Effector memory CD4-positive, alpha-beta T cell (primary cell): ENCODE results near the gene SMIM38.

Experiments
- DNase-seq, 3 donors: peaks; one replicate each; pipeline ENCODE4 v3.0.0-alpha.2; 2020
- H3K27ac ChIP-seq: 2 replicates; pipeline ENCODE4 v1.7.0; 2013; ENCODE audit warnings: mild to moderate bottlenecking, low read length, moderate library complexity; ENCODE audit not compliant: insufficient read depth, poor library complexity, severe bottlenecking
- H3K27me3 ChIP-seq: replicated peaks from 2 replicates; pipeline ENCODE4 v1.7.0; 2013; ENCODE audit warnings: mild to moderate bottlenecking, low read length; ENCODE audit not compliant: insufficient read depth, control insufficient read depth, poor library complexity, severe bottlenecking
- H3K36me3 ChIP-seq: 2 replicates; pipeline ENCODE4 v1.7.0; 2013; ENCODE audit warnings: mild to moderate bottlenecking, low read length, moderate library complexity; ENCODE audit not compliant: control insufficient read depth, insufficient read depth
- H3K4me1 ChIP-seq: 2 replicates; pipeline ENCODE4 v1.7.0; 2013; ENCODE audit warnings: low read length, mild to moderate bottlenecking; ENCODE audit not compliant: control insufficient read depth, insufficient read depth, poor library complexity, severe bottlenecking
- H3K4me3 ChIP-seq: 2 replicates; pipeline ENCODE4 v1.7.0; 2013; ENCODE audit warnings: low read length, low read depth, mild to moderate bottlenecking; ENCODE audit not compliant: insufficient read depth, poor library complexity, severe bottlenecking
- H3K9me3 ChIP-seq: 2 replicates; pipeline ENCODE4 v1.7.0; 2013; ENCODE audit warnings: mild to moderate bottlenecking, low read length, moderate library complexity; ENCODE audit not compliant: control insufficient read depth

Gene SMIM38

DNA sequence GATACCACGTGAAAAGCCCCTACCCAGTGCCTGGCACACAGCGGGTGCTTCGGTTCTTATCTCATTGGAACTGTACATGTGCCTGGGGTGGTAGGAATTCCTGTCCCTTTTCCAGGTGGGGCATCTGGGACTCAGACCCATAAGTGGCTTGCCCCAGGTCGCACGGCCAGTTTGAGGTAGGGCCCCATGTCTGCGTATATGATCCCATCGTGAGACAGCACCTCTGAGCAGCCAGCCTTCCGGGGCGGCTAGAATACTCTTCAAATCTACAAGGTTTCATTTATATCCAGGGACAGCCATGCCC, 33.5 kb upstream of the SMIM38 start:
- no peak overlapping the region for H3K4me3 ChIP-seq
- H3K4me1 ChIP-seq, result peaks cover 33% of the 10 kb centered on the region
- H3K27ac ChIP-seq, result no peak overlapping the region
- no peaks in the 10 kb centered on the region for H3K36me3 ChIP-seq
- no peaks in the 10 kb centered on the region for H3K27me3 ChIP-seq
- no peaks in the 10 kb centered on the region for H3K9me3 ChIP-seq
- no peak for DNase-seq

- H3K36me3 ChIP-seq, result no peaks in the 10 kb centered on the region
- H3K4me1 ChIP-seq, result peaks cover 33% of the 10 kb centered on the region
- DNase-seq, result peak in 2 of 3 donors; percentile 8 to 25
- H3K27ac ChIP-seq, result peak overlapping the region; percentile 34
- peak overlapping the region; percentile 44 for H3K4me3 ChIP-seq
- H3K27me3 ChIP-seq, result no peaks in the 10 kb centered on the region
- H3K9me3 ChIP-seq, result no peaks in the 10 kb centered on the region
Measured at GRCh38 chr11:69122630-69123431, 32.9 kb upstream of the SMIM38 start.

- peaks cover 33% of the 10 kb centered on the region for H3K4me1 ChIP-seq
- H3K27me3 ChIP-seq, result no peaks in the 10 kb centered on the region
- peak overlapping the region; percentile 34 for H3K27ac ChIP-seq
- DNase-seq, result no peak
- H3K9me3 ChIP-seq, result no peaks in the 10 kb centered on the region
- no peaks in the 10 kb centered on the region for H3K36me3 ChIP-seq
- peak overlapping the region; percentile 44 for H3K4me3 ChIP-seq
Measured at GRCh38 chr11:69123593-69124545, 31.9 kb upstream of the SMIM38 start.

- H3K36me3 ChIP-seq, result no peaks in the 10 kb centered on the region
- H3K27ac ChIP-seq, result no peak overlapping the region
- no peak for DNase-seq
- peaks cover 33% of the 10 kb centered on the region for H3K4me1 ChIP-seq
- H3K4me3 ChIP-seq, result no peak overlapping the region
- no peaks in the 10 kb centered on the region for H3K9me3 ChIP-seq
- H3K27me3 ChIP-seq, result no peaks in the 10 kb centered on the region
Measured at GRCh38 chr11:69125861-69126260, 29.9 kb upstream of the SMIM38 start.

GRCh38 chr11:69126286-69126685, 29.4 kb upstream of the SMIM38 start:
- no peak for DNase-seq
- Histone ChIP-seq H3K36me3 (no peaks in the 10 kb centered on the region), H3K9me3 (no peaks in the 10 kb centered on the region)

GRCh38 chr11:69127081-69127850, 28.5 kb upstream of the SMIM38 start:
- DNase-seq, result no peak
- no peaks in the 10 kb centered on the region for H3K9me3 ChIP-seq
- no peaks in the 10 kb centered on the region for H3K36me3 ChIP-seq
- H3K4me1 ChIP-seq, result peaks cover 20% of the 10 kb centered on the region
- H3K4me3 ChIP-seq, result no peak overlapping the region
- no peak overlapping the region for H3K27ac ChIP-seq
- no peaks in the 10 kb centered on the region for H3K27me3 ChIP-seq

More at GRCh38 chr11:69126286-69126685, 29.4 kb upstream of the SMIM38 start:
- H3K4me3 ChIP-seq, result no peak overlapping the region
- no peak overlapping the region for H3K27ac ChIP-seq
- H3K4me1 ChIP-seq, result peaks cover 30% of the 10 kb centered on the region
- H3K27me3 ChIP-seq, result no peaks in the 10 kb centered on the region

GRCh38 chr11:69127884-69128283, 27.9 kb upstream of the SMIM38 start:
- H3K4me1 ChIP-seq, result peaks cover 14% of the 10 kb centered on the region
- H3K27me3 ChIP-seq, result no peaks in the 10 kb centered on the region
- no peak for DNase-seq
- no peak overlapping the region for H3K27ac ChIP-seq
- no peaks in the 10 kb centered on the region for H3K36me3 ChIP-seq
- H3K4me3 ChIP-seq, result no peak overlapping the region
- H3K9me3 ChIP-seq, result no peaks in the 10 kb centered on the region

GRCh38 chr11:69129053-69129452, 26.7 kb upstream of the SMIM38 start:
- Histone ChIP-seq H3K9me3 (no peaks in the 10 kb centered on the region), H3K4me3 (no peak overlapping the region), H3K27ac (no peak overlapping the region), H3K27me3 (no peaks in the 10 kb centered on the region), H3K4me1 (peaks cover 2% of the 10 kb centered on the region), H3K36me3 (no peaks in the 10 kb centered on the region)
- DNase-seq, result no peak

GRCh38 chr11:69129647-69130046, 26.1 kb upstream of the SMIM38 start:
- Histone ChIP-seq H3K4me1 (no peaks in the 10 kb centered on the region), H3K27ac (no peak overlapping the region), H3K36me3 (no peaks in the 10 kb centered on the region), H3K27me3 (no peaks in the 10 kb centered on the region), H3K9me3 (no peaks in the 10 kb centered on the region), H3K4me3 (no peak overlapping the region)
- DNase-seq, result no peak
